RWPE2 (cell line): ENCODE results near the gene SLAMF1.
"Not testable (repeated sequence)": the region's sequence is repeated elsewhere in the genome, so short reads cannot be mapped to it uniquely, and the experiment has no call there.

Source experiments
- ATAC-seq: fragments of 200-7000 bp; cut with Tn5 transposase; 3 replicates; pipeline ENCODE4 v1.9.1; 2021; ENCODE audit warnings: low read depth
- DNase-seq: peaks from one replicate; pipeline ENCODE4 v3.0.0-alpha.2; 2020; ENCODE audit warnings: low spot score
- H3K27ac ChIP-seq: fragments of 450-650 bp; 2 replicates; pipeline ENCODE4 v1.5.1; 2017; ENCODE audit warnings: mild to moderate bottlenecking; ENCODE audit not compliant: poor library complexity, severe bottlenecking
- H3K27me3 ChIP-seq: fragments of 250-450 bp; sonication (Bioruptor Pico); 2 replicates; pipeline ENCODE4 v1.5.1; 2021; ENCODE audit warnings: mild to moderate bottlenecking, moderate library complexity; ENCODE audit not compliant: insufficient read depth, poor library complexity, severe bottlenecking
- H3K36me3 ChIP-seq: fragments of 250-450 bp; sonication (Bioruptor Pico); 2 replicates; pipeline ENCODE4 v1.5.1; 2020; ENCODE audit warnings: low read depth, mild to moderate bottlenecking, moderate library complexity
- H3K4me1 ChIP-seq: fragments of 250-450 bp; sonication (Bioruptor Pico); 2 replicates; pipeline ENCODE4 v1.5.1; 2021; ENCODE audit warnings: mild to moderate bottlenecking, moderate library complexity; ENCODE audit not compliant: insufficient read depth, poor library complexity, severe bottlenecking
- H3K4me3 ChIP-seq: fragments of 250-450 bp; sonication (Bioruptor Pico); 2 replicates; pipeline ENCODE4 v1.5.1; 2021; ENCODE audit warnings: mild to moderate bottlenecking, moderate library complexity; ENCODE audit not compliant: severe bottlenecking
- H3K9me3 ChIP-seq: fragments of 250-450 bp; sonication (Bioruptor Pico); 2 replicates; pipeline ENCODE4 v1.5.1; 2021; ENCODE audit warnings: mild to moderate bottlenecking, moderate library complexity; ENCODE audit not compliant: severe bottlenecking
- TF ChIP-seq, protein P1 (sequence below): fragments of 450-650 bp; IDR thresholded peaks from one replicate; pipeline ENCODE4 v1.5.1; 2017; ENCODE audit warnings: mild to moderate bottlenecking, moderate library complexity; ENCODE audit not compliant: poor library complexity, severe bottlenecking

Gene SLAMF1

DNA sequence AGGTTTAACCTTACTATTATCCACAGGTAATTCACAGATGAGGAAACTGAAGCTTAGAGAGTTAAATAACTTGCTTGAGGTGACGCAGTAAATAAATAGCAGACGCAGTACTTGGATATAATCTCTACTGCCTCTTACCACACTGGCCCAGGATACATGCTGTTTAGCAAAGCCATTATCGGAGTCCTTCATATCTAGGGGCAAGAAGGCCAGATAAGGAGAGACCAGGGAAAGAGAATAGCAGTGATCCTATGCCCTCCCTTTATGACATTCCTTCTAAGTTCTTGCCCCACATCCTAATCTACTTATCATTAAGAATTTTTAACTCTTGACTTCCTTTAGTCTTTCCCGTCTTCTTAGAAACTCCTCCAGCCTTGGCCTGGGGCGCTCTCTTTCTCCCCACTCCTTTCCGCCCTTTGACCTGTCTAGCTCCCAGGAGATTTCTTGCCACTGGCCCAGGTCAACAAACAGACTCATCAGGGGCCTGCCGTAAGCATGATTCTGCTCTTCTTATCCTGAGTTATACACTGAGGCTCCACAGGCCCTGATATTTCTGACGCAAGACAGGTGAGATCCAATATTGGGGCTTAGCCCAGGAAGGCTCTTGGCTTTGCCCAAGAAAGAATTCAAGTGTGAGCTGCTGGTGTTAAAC, 11.4 kb upstream of the SLAMF1 start:
- DNase-seq (no peak), ATAC-seq (no peak)
- Histone ChIP-seq H3K4me3 (no peak overlapping the region), H3K4me1 (no peaks in the 10 kb centered on the region), H3K27ac (no peak overlapping the region), H3K9me3 (no peaks in the 10 kb centered on the region), H3K36me3 (no peaks in the 10 kb centered on the region), H3K27me3 (no peaks in the 10 kb centered on the region)
- TF ChIP-seq, protein P1, sequence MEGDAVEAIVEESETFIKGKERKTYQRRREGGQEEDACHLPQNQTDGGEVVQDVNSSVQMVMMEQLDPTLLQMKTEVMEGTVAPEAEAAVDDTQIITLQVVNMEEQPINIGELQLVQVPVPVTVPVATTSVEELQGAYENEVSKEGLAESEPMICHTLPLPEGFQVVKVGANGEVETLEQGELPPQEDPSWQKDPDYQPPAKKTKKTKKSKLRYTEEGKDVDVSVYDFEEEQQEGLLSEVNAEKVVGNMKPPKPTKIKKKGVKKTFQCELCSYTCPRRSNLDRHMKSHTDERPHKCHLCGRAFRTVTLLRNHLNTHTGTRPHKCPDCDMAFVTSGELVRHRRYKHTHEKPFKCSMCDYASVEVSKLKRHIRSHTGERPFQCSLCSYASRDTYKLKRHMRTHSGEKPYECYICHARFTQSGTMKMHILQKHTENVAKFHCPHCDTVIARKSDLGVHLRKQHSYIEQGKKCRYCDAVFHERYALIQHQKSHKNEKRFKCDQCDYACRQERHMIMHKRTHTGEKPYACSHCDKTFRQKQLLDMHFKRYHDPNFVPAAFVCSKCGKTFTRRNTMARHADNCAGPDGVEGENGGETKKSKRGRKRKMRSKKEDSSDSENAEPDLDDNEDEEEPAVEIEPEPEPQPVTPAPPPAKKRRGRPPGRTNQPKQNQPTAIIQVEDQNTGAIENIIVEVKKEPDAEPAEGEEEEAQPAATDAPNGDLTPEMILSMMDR = no peak

DNA sequence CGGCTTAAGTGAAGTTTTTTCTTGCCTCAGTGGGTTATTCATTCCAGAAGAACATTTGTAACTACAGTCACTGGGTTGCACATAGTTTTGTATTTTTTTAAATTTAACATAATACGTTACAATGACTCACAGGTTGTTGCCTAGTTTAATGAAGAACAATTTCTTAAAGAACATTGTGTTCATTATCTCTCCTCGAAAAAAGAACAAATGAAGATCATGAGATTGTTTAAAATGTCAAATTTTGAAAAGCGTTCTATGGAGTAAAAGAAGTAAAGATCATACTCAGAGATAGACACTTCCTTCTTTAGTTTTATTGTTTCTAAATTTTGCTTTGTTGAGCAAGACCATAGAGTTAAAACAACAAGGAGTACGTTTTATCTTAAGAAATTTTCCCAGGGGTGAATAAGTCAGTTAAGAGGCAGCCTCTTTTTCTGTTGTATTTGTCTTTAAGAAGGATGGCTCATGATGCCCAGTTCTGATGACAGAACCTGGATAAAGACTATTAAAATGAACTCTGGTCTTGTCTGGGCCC, 10.5 kb upstream of the SLAMF1 start:
- Histone ChIP-seq H3K27ac (no peak overlapping the region), H3K9me3 (no peaks in the 10 kb centered on the region), H3K27me3 (no peaks in the 10 kb centered on the region), H3K4me1 (no peaks in the 10 kb centered on the region), H3K36me3 (no peaks in the 10 kb centered on the region), H3K4me3 (no peak overlapping the region)
- ATAC-seq (no peak), DNase-seq (no peak)
- TF ChIP-seq, protein P1 = no peak

DNA sequence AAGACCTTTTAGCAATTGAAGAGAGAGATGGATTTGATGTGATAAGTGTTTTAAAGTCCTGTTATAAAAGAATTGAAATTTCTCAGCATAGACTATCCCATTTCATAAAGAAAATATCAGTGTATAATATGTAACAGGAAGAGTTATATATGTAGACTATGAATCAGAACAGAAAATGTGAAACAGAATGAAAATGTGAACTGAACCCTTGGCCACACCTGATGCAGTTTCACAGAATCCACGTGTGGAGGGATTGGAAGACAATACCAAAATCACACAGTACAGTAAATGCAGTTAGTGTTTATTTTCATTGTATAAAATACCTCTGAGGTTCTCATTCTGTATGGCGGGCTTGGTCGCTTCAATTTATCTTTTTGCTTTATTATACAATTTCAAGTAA, 9.9 kb upstream of the SLAMF1 start:
- H3K4me1 ChIP-seq = no peaks in the 10 kb centered on the region
- ATAC-seq (no peak), DNase-seq (no peak)
- no peaks in the 10 kb centered on the region for H3K36me3 ChIP-seq
- H3K4me3 ChIP-seq = no peak overlapping the region
- H3K27me3 ChIP-seq = no peaks in the 10 kb centered on the region
- TF ChIP-seq, protein P1 = no peak
- H3K27ac ChIP-seq = no peak overlapping the region
- no peaks in the 10 kb centered on the region for H3K9me3 ChIP-seq

DNA sequence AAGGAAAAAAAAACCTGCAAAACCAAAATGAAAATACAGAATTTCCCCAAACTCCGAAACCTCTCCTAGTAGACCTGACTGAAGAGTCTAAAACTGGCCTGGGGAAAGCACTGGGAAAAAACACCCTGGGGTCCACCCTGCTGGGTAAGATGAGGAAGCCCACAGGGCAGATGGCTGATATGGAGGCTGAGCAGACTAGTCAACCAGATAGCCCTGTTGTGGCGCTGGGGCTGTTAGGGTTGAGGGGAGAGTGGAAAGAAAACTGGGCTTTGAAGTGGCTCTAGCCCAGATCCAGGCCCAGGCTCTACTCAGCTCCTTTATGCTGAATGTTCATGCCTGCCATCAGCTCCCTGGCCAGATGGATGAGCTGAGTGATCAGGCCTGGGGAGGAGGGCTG, 6.8 kb upstream of the SLAMF1 start:
- DNase-seq (no peak), ATAC-seq (no peak)
- TF ChIP-seq, protein P1 = no peak
- H3K4me3 ChIP-seq = no peak overlapping the region
- H3K9me3 ChIP-seq = no peaks in the 10 kb centered on the region
- no peaks in the 10 kb centered on the region for H3K4me1 ChIP-seq
- H3K27me3 ChIP-seq = no peaks in the 10 kb centered on the region
- H3K36me3 ChIP-seq = no peaks in the 10 kb centered on the region
- no peak overlapping the region for H3K27ac ChIP-seq

DNA sequence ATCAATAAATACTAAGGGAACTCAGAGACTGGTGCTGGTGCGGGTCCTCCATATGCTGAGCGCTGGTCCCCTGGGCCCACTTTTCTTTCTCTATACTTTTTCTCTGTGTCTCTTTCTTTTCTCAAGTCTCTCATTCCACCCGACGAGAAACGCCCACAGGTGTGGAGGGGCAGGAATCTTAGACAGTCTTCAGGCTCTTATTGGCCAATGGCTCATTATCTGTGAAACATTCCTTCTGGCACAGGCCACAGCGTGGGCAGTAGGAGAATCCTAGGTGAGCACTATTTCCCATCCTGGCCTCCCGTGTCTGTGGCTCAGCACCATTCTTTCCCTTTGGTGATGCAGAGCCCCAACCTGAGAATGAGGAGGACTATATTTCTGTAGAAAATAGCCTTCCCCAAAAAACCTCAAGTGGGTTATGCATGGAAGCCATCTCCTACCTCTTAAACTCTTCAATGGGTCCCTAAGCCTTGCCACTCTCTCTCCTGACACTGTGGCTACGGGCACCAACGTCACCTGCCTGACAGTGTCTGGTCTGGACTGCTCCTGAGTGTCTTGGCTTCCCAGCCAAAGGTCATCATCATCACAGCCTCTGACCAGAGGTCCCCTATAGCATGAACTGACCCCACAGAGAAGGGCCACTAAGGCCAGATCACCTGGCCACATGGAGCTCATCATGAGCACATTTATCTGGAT, 6.2 kb upstream of the SLAMF1 start:
- Histone ChIP-seq H3K27me3 (no peaks in the 10 kb centered on the region), H3K27ac (no peak overlapping the region), H3K9me3 (no peaks in the 10 kb centered on the region), H3K36me3 (no peaks in the 10 kb centered on the region), H3K4me3 (no peak overlapping the region), H3K4me1 (no peaks in the 10 kb centered on the region)
- TF ChIP-seq, protein P1 = no peak
- ATAC-seq (no peak), DNase-seq (no peak)

DNA sequence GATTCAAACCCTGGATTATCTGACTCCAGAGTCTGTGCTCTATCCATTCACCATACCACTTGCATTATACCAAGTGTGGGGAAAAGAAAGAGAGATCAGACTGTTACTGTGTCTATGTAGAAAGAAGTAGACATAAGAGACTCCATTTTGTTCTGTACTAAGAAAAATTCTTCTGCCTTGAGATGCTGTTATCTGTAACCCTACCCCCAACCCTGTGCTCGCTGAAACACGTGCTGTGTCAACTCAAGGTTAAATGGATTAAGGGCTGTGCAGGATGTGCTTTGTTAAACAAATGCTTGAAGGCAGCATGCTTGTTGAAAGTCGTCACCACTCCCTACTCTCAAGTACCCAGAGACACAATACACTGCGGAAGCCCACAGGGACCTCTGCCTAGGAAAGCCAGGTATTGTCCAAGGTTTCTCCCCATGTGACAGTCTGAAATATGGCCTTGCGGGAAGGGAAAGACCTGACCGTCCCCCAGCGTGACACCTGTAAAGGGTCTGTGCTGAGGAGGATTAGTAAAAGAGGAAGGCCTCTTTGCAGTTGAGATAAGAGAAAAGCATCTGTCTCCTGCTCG, 5.3 kb upstream of the SLAMF1 start:
- H3K9me3 ChIP-seq, H3K27me3 ChIP-seq, ATAC-seq, H3K36me3 ChIP-seq, H3K4me3 ChIP-seq, H3K4me1 ChIP-seq, DNase-seq, H3K27ac ChIP-seq: not testable (repeated sequence)
